ENCODE results near the gene SFTPD. TPM values are rescaled to one million over a fixed set of nuclear protein-coding genes. Genes with fewer than 3 reads are reported as not detected.

Gene SFTPD
- total RNA-seq, 1 experiment from 2014 or later, result 0.39 TPM

- ChIA-PET POLR2A (no interaction called here), CTCF (interaction anchor here (0.8 kb wide), 1 partner anchor 46 kb away, joined by 3 read pairs; no protein-coding TSS in a partner anchor)
- peaks cover 8% of the 10 kb centered on the region for H3K4me1 Mint-ChIP-seq (ENCODE audit: low read depth, unreplicated experiment)
- no peak for DNase-seq
- peaks cover 6% of the 10 kb centered on the region for H3K36me3 Mint-ChIP-seq (ENCODE audit: insufficient read depth, unreplicated experiment)
- intact Hi-C loops (cut with micrococcal nuclease; ENCODE audit: unreplicated experiment), result no loop called here
- peak overlapping the region; percentile 23 for H3K4me3 Mint-ChIP-seq (ENCODE audit: unreplicated experiment)
- peaks cover 5% of the 10 kb centered on the region; the same call in 1 of the 2 replicates for H3K4me1 ChIP-seq
- no peaks in the 10 kb centered on the region for H3K36me3 ChIP-seq (ENCODE audit: control insufficient read depth, insufficient read depth, low read length)
- no peaks in the 10 kb centered on the region for H3K27me3 ChIP-seq (replicated peaks; ENCODE audit: control insufficient read depth, insufficient read depth, low read length)
- BruUV-seq (replicated peaks), result no TSS peak
- H3K27me3 Mint-ChIP-seq (ENCODE audit: insufficient read depth, unreplicated experiment), result peaks cover 15% of the 10 kb centered on the region
- H3K9me3 Mint-ChIP-seq (ENCODE audit: unreplicated experiment), result peaks cover 8% of the 10 kb centered on the region
- H3K27ac Mint-ChIP-seq (ENCODE audit: unreplicated experiment), result no peak overlapping the region
- no peak overlapping the region for H3K4me3 ChIP-seq (ENCODE audit: low read depth, low read length)
- TF ChIP-seq CTCF (IDR thresholded peaks at IDR 0.05; ENCODE audit: insufficient read depth in 1 of 2, low read depth in 1 of 2, low read length in 1 of 2, severe bottlenecking in 1 of 2, unreplicated experiment in 1 of 2), result no peak
- peaks cover 4% of the 10 kb centered on the region; the same call in 1 of the 2 replicates for H3K9me3 ChIP-seq
These were observed 34.5 kb upstream of the SFTPD start for GRCh38 chr10:79983286-79983909.

GRCh38 chr10:79982861-79983260 is 34.0 kb upstream of the SFTPD start:
- TF ChIP-seq CTCF (IDR thresholded peaks at IDR 0.05; ENCODE audit: insufficient read depth in 1 of 2, low read depth in 1 of 2, low read length in 1 of 2, severe bottlenecking in 1 of 2, unreplicated experiment in 1 of 2), result no peak
- Mint-ChIP-seq H3K27me3 (ENCODE audit: insufficient read depth, unreplicated experiment) (peaks cover 15% of the 10 kb centered on the region), H3K4me1 (ENCODE audit: low read depth, unreplicated experiment) (peaks cover 8% of the 10 kb centered on the region), H3K9me3 (ENCODE audit: unreplicated experiment) (peaks cover 6% of the 10 kb centered on the region), H3K27ac (ENCODE audit: unreplicated experiment) (no peak overlapping the region), H3K36me3 (ENCODE audit: insufficient read depth, unreplicated experiment) (peaks cover 6% of the 10 kb centered on the region), H3K4me3 (ENCODE audit: unreplicated experiment) (peak overlapping the region; percentile 82)
- Histone ChIP-seq H3K9me3 (no peaks in the 10 kb centered on the region; the same call in 1 of the 2 replicates), H3K4me3 (ENCODE audit: low read depth, low read length) (no peak overlapping the region), H3K27me3 (replicated peaks; ENCODE audit: control insufficient read depth, insufficient read depth, low read length) (no peaks in the 10 kb centered on the region), H3K36me3 (ENCODE audit: control insufficient read depth, insufficient read depth, low read length) (no peaks in the 10 kb centered on the region), H3K4me1 (peaks cover 5% of the 10 kb centered on the region; the same call in 1 of the 2 replicates)
- CTCF ChIA-PET, result interaction anchor here (0.8 kb wide), 1 partner anchor 47 kb away, joined by 3 read pairs; no protein-coding TSS in a partner anchor
- DNase-seq, result no peak
- POLR2A ChIA-PET, result no interaction called here
- intact Hi-C loops (cut with micrococcal nuclease; ENCODE audit: unreplicated experiment), result no loop called here
- BruUV-seq (replicated peaks), result no TSS peak

- H3K4me3 ChIP-seq (ENCODE audit: low read depth, low read length), result peak overlapping the region; percentile 82; the same call in 1 of the 2 replicates
- Mint-ChIP-seq H3K27ac (ENCODE audit: unreplicated experiment) (no peak overlapping the region), H3K27me3 (ENCODE audit: insufficient read depth, unreplicated experiment) (peaks cover 20% of the 10 kb centered on the region), H3K4me3 (ENCODE audit: unreplicated experiment) (peak overlapping the region; percentile 82), H3K9me3 (ENCODE audit: unreplicated experiment) (peaks cover 8% of the 10 kb centered on the region), H3K4me1 (ENCODE audit: low read depth, unreplicated experiment) (peaks cover 8% of the 10 kb centered on the region), H3K36me3 (ENCODE audit: insufficient read depth, unreplicated experiment) (peaks cover 6% of the 10 kb centered on the region)
- no peaks in the 10 kb centered on the region for H3K36me3 ChIP-seq (ENCODE audit: control insufficient read depth, insufficient read depth, low read length)
- no peaks in the 10 kb centered on the region for H3K27me3 ChIP-seq (replicated peaks; ENCODE audit: control insufficient read depth, insufficient read depth, low read length)
- intact Hi-C loops (cut with micrococcal nuclease; ENCODE audit: unreplicated experiment), result no loop called here
- POLR2A ChIA-PET, result no interaction called here
- no peak for TF ChIP-seq CTCF (IDR thresholded peaks at IDR 0.05; ENCODE audit: insufficient read depth in 1 of 2, low read depth in 1 of 2, low read length in 1 of 2, severe bottlenecking in 1 of 2, unreplicated experiment in 1 of 2)
- H3K9me3 ChIP-seq, result no peaks in the 10 kb centered on the region
- BruUV-seq (replicated peaks), result no TSS peak
- H3K4me1 ChIP-seq, result peaks cover 5% of the 10 kb centered on the region; the same call in 1 of the 2 replicates
- DNase-seq, result peak in 1 of 2 experiments; percentile 22
- CTCF ChIA-PET, result interaction anchor here (0.8 kb wide), 1 partner anchor 47 kb away, joined by 3 read pairs; no protein-coding TSS in a partner anchor
These were observed 33.5 kb upstream of the SFTPD start for GRCh38 chr10:79982362-79982800.

All from Caco-2 (cell line).